ENCODE results near the gene KCTD16. TPM values are rescaled to one million over a fixed set of nuclear protein-coding genes. Genes with fewer than 3 reads are reported as not detected.

KCTD16 gene
- total RNA-seq, 1 donor from 2014 or later: 0.05 TPM

GRCh38 chr5:144328494-144328893 lies 157.8 kb downstream of the KCTD16 start:
- ATAC-seq: no peak
- DNase-seq (ENCODE audit: low spot score): no peak

GRCh38 chr5:144328980-144329379 lies 158.3 kb downstream of the KCTD16 start:
- DNase-seq (ENCODE audit: low spot score) (no peak), ATAC-seq (no peak)

- no peak for DNase-seq (ENCODE audit: low spot score)
- no peak for ATAC-seq
Observed at GRCh38 chr5:144329681-144330080, 159.0 kb downstream of the KCTD16 start.

GRCh38 chr5:144331361-144331760 lies 160.7 kb downstream of the KCTD16 start:
- no peak for DNase-seq (ENCODE audit: low spot score)
- ATAC-seq: no peak

GRCh38 chr5:144332265-144332664 lies 161.6 kb downstream of the KCTD16 start:
- ATAC-seq (no peak), DNase-seq (ENCODE audit: low spot score) (no peak)

- no peak for ATAC-seq
- DNase-seq (ENCODE audit: low spot score): no peak
Observed at GRCh38 chr5:144333336-144333920, 162.8 kb downstream of the KCTD16 start.

GRCh38 chr5:144335561-144335960 lies 164.9 kb downstream of the KCTD16 start:
- DNase-seq (ENCODE audit: low spot score) (no peak), ATAC-seq (no peak)

GRCh38 chr5:144336191-144336961 lies 165.7 kb downstream of the KCTD16 start:
- no peak for ATAC-seq
- DNase-seq (ENCODE audit: low spot score): no peak

GRCh38 chr5:144352330-144352729 lies 181.7 kb downstream of the KCTD16 start:
- no peak for ATAC-seq

GRCh38 chr5:144352732-144353317 lies 182.2 kb downstream of the KCTD16 start:
- no peak for DNase-seq (ENCODE audit: low spot score)
- ATAC-seq: no peak

More at GRCh38 chr5:144352330-144352729, 181.7 kb downstream of the KCTD16 start:
- no peak for DNase-seq (ENCODE audit: low spot score)

- ATAC-seq (no peak), DNase-seq (ENCODE audit: low spot score) (no peak)
Observed at GRCh38 chr5:144356489-144356888, 185.8 kb downstream of the KCTD16 start.

GRCh38 chr5:144361406-144361805 lies 190.7 kb downstream of the KCTD16 start:
- ATAC-seq (no peak), DNase-seq (ENCODE audit: low spot score) (no peak)

- ATAC-seq (no peak), DNase-seq (ENCODE audit: low spot score) (no peak)
Observed at GRCh38 chr5:144365885-144366284, 195.2 kb downstream of the KCTD16 start.

- ATAC-seq (no peak), DNase-seq (ENCODE audit: low spot score) (no peak)
Observed at GRCh38 chr5:144367991-144368390, 197.3 kb downstream of the KCTD16 start.

- DNase-seq (ENCODE audit: low spot score): no peak
Observed at GRCh38 chr5:144368556-144368955, 197.9 kb downstream of the KCTD16 start.

GRCh38 chr5:144369006-144369405 lies 198.3 kb downstream of the KCTD16 start:
- ATAC-seq (no peak), DNase-seq (ENCODE audit: low spot score) (no peak)

More at GRCh38 chr5:144368556-144368955, 197.9 kb downstream of the KCTD16 start:
- ATAC-seq: no peak

GRCh38 chr5:144370273-144370672 lies 199.6 kb downstream of the KCTD16 start:
- DNase-seq (ENCODE audit: low spot score): no peak
- peak; percentile 71 for ATAC-seq

GRCh38 chr5:144374637-144375036 lies 204.0 kb downstream of the KCTD16 start:
- no peak for DNase-seq (ENCODE audit: low spot score)
- ATAC-seq: no peak

GRCh38 chr5:144377207-144377606 lies 206.5 kb downstream of the KCTD16 start:
- DNase-seq (ENCODE audit: low spot score) (no peak), ATAC-seq (no peak)

- DNase-seq (ENCODE audit: low spot score) (no peak), ATAC-seq (no peak)
Observed at GRCh38 chr5:144378681-144379080, 208.0 kb downstream of the KCTD16 start.

GRCh38 chr5:144385597-144385996 lies 214.9 kb downstream of the KCTD16 start:
- ATAC-seq (no peak), DNase-seq (ENCODE audit: low spot score) (no peak)

GRCh38 chr5:144386315-144386714 lies 215.6 kb downstream of the KCTD16 start:
- ATAC-seq: no peak
- DNase-seq (ENCODE audit: low spot score): no peak
